H1 (cell line): ENCODE data around the gene CCNY.

Experiments used
- ASH2L ChIP-seq: fragments of 200-600, 300-600 bp; sonication (generic); IDR thresholded peaks from one replicate; pipeline ENCODE4 v1.7.1; 2017; ENCODE audit warnings: low read length
- HDAC2 ChIP-seq, 2 experiments: fragments of 300-600 bp in 1 of 2; sonication (generic) in 1 of 2; IDR thresholded peaks; 2 replicates each; pipeline ENCODE4 v1.6.1; 2011 to 2012; ENCODE audit warnings: low read depth in 2 of 2, low read length in 2 of 2, mild to moderate bottlenecking in 2 of 2, moderate library complexity in 2 of 2, borderline replicate concordance in 1 of 2, inconsistent platforms in 1 of 2
- POLR2A ChIP-seq, 2 experiments: IDR thresholded peaks; 1 replicate in 1 of 2; 2 replicates in 1 of 2; pipeline ENCODE4 v1.6.1; 2011; ENCODE audit warnings: low read depth in 2 of 2, low read length in 2 of 2, mild to moderate bottlenecking in 2 of 2; ENCODE audit errors: control extremely low read depth in 1 of 2
- POLR2AphosphoS5 ChIP-seq: IDR thresholded peaks from 2 replicates; pipeline ENCODE4 v1.6.1; 2011; ENCODE audit warnings: low read depth, low read length
- SIN3A ChIP-seq, 2 experiments: IDR thresholded peaks in 1 of 2; conservative IDR thresholded peaks in 1 of 2; 2 replicates each; pipeline ENCODE4 v1.6.1; 2011 to 2012; ENCODE audit warnings: low read length in 2 of 2, improper control_type of control experiment in 1 of 2, low read depth in 1 of 2, mild to moderate bottlenecking in 1 of 2
- SUZ12 ChIP-seq: fragments of 200-600 bp; sonication (generic); IDR thresholded peaks from 2 replicates; pipeline ENCODE4 v1.6.1; 2012; ENCODE audit warnings: mild to moderate bottlenecking, inconsistent platforms, low read length, moderate library complexity, mixed read lengths
- TF ChIP-seq, protein P1 (sequence below): IDR thresholded peaks from 2 replicates; pipeline ENCODE4 v1.6.1; 2011; ENCODE audit warnings: low read length, improper control_type of control experiment

- TF ChIP-seq HDAC2 (IDR thresholded peaks at IDR 0.05; ENCODE audit: borderline replicate concordance in 1 of 2, low read depth in 2 of 2, low read length in 2 of 2) (no peak), POLR2AphosphoS5 (no peak), ASH2L (no peak), SIN3A (conservative IDR thresholded peaks at IDR 0.05 in 1 of 2, IDR thresholded peaks at IDR 0.05 in 1 of 2; ENCODE audit: low read depth in 1 of 2, low read length in 2 of 2) (no peak), SUZ12 (no peak), POLR2A (IDR thresholded peaks at IDR 0.05; ENCODE audit: control extremely low read depth in 1 of 2, low read depth in 2 of 2, low read length in 2 of 2) (no peak)
- TF ChIP-seq, protein P1, sequence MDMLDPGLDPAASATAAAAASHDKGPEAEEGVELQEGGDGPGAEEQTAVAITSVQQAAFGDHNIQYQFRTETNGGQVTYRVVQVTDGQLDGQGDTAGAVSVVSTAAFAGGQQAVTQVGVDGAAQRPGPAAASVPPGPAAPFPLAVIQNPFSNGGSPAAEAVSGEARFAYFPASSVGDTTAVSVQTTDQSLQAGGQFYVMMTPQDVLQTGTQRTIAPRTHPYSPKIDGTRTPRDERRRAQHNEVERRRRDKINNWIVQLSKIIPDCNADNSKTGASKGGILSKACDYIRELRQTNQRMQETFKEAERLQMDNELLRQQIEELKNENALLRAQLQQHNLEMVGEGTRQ: no peak
These were observed 232.2 kb downstream of the CCNY start for GRCh38 chr10:35568483-35569015.
